ENCODE results near the gene ABCG4.

DNA sequence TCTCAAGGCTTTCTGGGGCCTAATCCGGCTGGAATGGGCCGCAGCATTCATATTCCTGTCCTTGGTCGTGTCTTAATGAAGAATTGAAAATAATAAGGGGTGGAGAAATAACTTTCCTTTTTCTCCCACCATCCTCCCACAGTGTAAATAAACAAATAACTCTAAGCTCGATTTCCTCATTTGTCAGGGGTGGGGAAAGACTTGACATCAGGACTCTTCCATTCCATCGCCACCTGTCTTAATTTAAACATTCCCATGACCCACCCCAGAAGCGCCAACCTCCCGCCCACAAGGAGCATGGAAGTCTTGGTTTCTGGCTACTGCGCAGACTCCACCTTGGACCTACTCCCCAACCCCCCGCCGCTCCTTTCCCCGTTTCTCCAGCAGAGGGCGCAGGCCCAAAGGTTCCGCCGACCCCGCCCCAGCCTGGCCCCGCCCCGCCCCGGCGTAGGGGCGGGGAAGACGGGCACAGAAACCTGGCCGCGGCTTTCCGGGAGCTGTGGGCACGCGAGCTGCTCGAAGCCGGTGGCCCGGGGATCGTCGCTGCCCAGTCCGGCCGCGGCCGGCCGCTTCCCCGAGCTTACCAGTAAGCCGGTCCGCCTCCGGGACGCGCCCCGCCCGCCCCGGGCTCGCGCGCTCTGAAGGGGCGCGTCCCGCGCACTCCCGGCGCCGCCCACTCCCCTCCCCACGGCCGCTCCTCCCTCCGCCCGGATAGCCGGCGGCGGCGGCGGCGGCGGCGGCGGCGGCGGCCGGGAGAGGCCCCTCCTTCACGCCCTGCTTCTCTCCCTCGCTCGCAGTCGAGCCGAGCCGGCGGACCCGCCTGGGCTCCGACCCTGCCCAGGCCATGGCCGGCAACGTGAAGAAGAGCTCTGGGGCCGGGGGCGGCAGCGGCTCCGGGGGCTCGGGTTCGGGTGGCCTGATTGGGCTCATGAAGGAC, 57.0 kb downstream of the ABCG4 start, which contains the start of gene CBL:
- TF ChIP-seq POLR2AphosphoS5 (IDR thresholded peaks at IDR 0.05) (peak; percentile 7 to 74 (median 52)), POLR2A (IDR thresholded peaks at IDR 0.05) (peak; percentile 63)
- TF ChIP-seq, protein P1, sequence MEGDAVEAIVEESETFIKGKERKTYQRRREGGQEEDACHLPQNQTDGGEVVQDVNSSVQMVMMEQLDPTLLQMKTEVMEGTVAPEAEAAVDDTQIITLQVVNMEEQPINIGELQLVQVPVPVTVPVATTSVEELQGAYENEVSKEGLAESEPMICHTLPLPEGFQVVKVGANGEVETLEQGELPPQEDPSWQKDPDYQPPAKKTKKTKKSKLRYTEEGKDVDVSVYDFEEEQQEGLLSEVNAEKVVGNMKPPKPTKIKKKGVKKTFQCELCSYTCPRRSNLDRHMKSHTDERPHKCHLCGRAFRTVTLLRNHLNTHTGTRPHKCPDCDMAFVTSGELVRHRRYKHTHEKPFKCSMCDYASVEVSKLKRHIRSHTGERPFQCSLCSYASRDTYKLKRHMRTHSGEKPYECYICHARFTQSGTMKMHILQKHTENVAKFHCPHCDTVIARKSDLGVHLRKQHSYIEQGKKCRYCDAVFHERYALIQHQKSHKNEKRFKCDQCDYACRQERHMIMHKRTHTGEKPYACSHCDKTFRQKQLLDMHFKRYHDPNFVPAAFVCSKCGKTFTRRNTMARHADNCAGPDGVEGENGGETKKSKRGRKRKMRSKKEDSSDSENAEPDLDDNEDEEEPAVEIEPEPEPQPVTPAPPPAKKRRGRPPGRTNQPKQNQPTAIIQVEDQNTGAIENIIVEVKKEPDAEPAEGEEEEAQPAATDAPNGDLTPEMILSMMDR (IDR thresholded peaks at IDR 0.05) = peak; percentile 91 to 97 (median 94)
